Ascending aorta (tissue), 2 donors: Measurements from ENCODE around the gene ELAC1. TPM values are rescaled to one million over a fixed set of nuclear protein-coding genes. Genes with fewer than 3 reads are reported as not detected.
"Not testable (repeated sequence)": the region's sequence is repeated elsewhere in the genome, so short reads cannot be mapped to it uniquely, and the experiment has no call there.

ENCODE experiments used
- DNase-seq, 2 donors: peaks; one replicate each; pipeline ENCODE4 v3.0.0-alpha.2; 2019; ENCODE audit warnings: low spot score in 2 of 2
- H3K27ac ChIP-seq, 2 donors: fragments of 200-600 bp; sonication (generic); one replicate each; pipeline ENCODE4 v1.5.1; 2016 to 2017; ENCODE audit warnings: mild to moderate bottlenecking in 1 of 2
- H3K27me3 ChIP-seq: fragments of 200-600 bp; sonication (generic); one replicate; pipeline ENCODE4 v1.5.1; 2017
- H3K36me3 ChIP-seq, 2 donors: fragments of 200-600 bp; sonication (generic); one replicate each; pipeline ENCODE4 v1.5.1; 2016
- H3K4me1 ChIP-seq, 2 donors: fragments of 200-600 bp; sonication (generic); one replicate each; pipeline ENCODE4 v1.5.1; 2016 to 2017; ENCODE audit warnings: mild to moderate bottlenecking in 1 of 2
- H3K4me3 ChIP-seq, 2 donors: fragments of 200-600 bp; sonication (generic); one replicate each; pipeline ENCODE4 v1.5.1; 2016 to 2017; ENCODE audit warnings: mild to moderate bottlenecking in 1 of 2
- H3K9me3 ChIP-seq, 2 donors: fragments of 200-600 bp; sonication (generic); one replicate each; pipeline ENCODE4 v1.5.1; 2016
- CTCF ChIP-seq, 3 experiments: fragments of 200-600 bp in 2 of 3; fragments of 450-650 bp in 1 of 3; sonication (generic) in 2 of 3; IDR thresholded peaks; one replicate each; pipeline ENCODE4 v1.5.1; 2016 to 2019; ENCODE audit warnings: antibody characterized with exemption in 3 of 3, mild to moderate bottlenecking in 1 of 3, moderate library complexity in 1 of 3
- intact Hi-C: fragments of 100-400 bp; cut with DNase I; formaldehyde crosslinking; loops from one replicate; pipeline ENCODE4 v1.15.1; 2023
- total RNA-seq: library from RNA; depleted of rRNA; stranded (reverse); fragments of >200 nt; gene quantifications from one replicate; pipeline ENCODE4 v1.1.0, GENCODE V29; 2016

ELAC1 gene
- total RNA-seq, 1 donor from 2014 or later, result not detected

- no peak overlapping the region for H3K4me3 ChIP-seq
- H3K9me3 ChIP-seq, result no peaks in the 10 kb centered on the region
- H3K27me3 ChIP-seq, result no peaks in the 10 kb centered on the region
- no peak for TF ChIP-seq CTCF (IDR thresholded peaks at IDR 0.05)
- H3K36me3 ChIP-seq, result no peaks in the 10 kb centered on the region
- no peak overlapping the region for H3K27ac ChIP-seq
- no peak for DNase-seq
- no peaks in the 10 kb centered on the region for H3K4me1 ChIP-seq
- intact Hi-C loops, result no loop called here
Measured at GRCh38 chr18:50955253-50955652, 12.6 kb upstream of the ELAC1 start.

- Histone ChIP-seq H3K27ac (no peak overlapping the region), H3K4me3 (no peak overlapping the region), H3K9me3 (peaks cover 0 to 3% of the 10 kb centered on the region in 2 donors), H3K36me3 (no peaks in the 10 kb centered on the region), H3K4me1 (no peaks in the 10 kb centered on the region), H3K27me3 (no peaks in the 10 kb centered on the region)
- no peak for TF ChIP-seq CTCF (IDR thresholded peaks at IDR 0.05)
- DNase-seq, result no peak
- intact Hi-C loops, result no loop called here
Measured at GRCh38 chr18:50956116-50956515, 11.7 kb upstream of the ELAC1 start.

- intact Hi-C loops, result no loop called here
- Histone ChIP-seq H3K36me3 (no peaks in the 10 kb centered on the region), H3K9me3 (peaks cover 8 to 22% of the 10 kb centered on the region in 2 donors), H3K4me3 (no peak overlapping the region), H3K4me1 (no peaks in the 10 kb centered on the region), H3K27me3 (no peaks in the 10 kb centered on the region), H3K27ac (no peak overlapping the region)
- DNase-seq, result no peak
- no peak for TF ChIP-seq CTCF (IDR thresholded peaks at IDR 0.05)
Measured at GRCh38 chr18:50961974-50962373, 5.9 kb upstream of the ELAC1 start.

GRCh38 chr18:50969448-50969847, 1.6 kb downstream of the ELAC1 start:
- H3K36me3 ChIP-seq, result peaks cover 2% of the 10 kb centered on the region in 2 donors
- peak overlapping the region in 1 of 2 donors; percentile 96 for H3K27ac ChIP-seq
- no peaks in the 10 kb centered on the region for H3K9me3 ChIP-seq
- H3K27me3 ChIP-seq, result no peaks in the 10 kb centered on the region
- no peak for DNase-seq
- no peak for TF ChIP-seq CTCF (IDR thresholded peaks at IDR 0.05)
- intact Hi-C loops, result loop anchor here (5.0 kb wide), 1 partner anchor 682 kb away; the partner anchor contains the start of gene CXXC1
- peaks cover 0 to 7% of the 10 kb centered on the region in 2 donors for H3K4me1 ChIP-seq
- peak overlapping the region in 1 of 2 donors; percentile 87 for H3K4me3 ChIP-seq

- Histone ChIP-seq H3K4me1 (peaks cover 0 to 7% of the 10 kb centered on the region in 2 donors), H3K27me3 (no peaks in the 10 kb centered on the region), H3K4me3 (no peak overlapping the region), H3K27ac (no peak overlapping the region), H3K36me3 (peaks cover 7 to 8% of the 10 kb centered on the region in 2 donors), H3K9me3 (no peaks in the 10 kb centered on the region)
- no peak for DNase-seq
- intact Hi-C loops, result no loop called here
- no peak for TF ChIP-seq CTCF (IDR thresholded peaks at IDR 0.05)
Measured at GRCh38 chr18:50970006-50970405, 2.2 kb downstream of the ELAC1 start.

GRCh38 chr18:50972404-50972803, 4.6 kb downstream of the ELAC1 start:
- DNase-seq, H3K27ac ChIP-seq, H3K4me1 ChIP-seq, H3K9me3 ChIP-seq, H3K4me3 ChIP-seq, intact Hi-C loops, H3K27me3 ChIP-seq: not testable (repeated sequence)
- H3K36me3 ChIP-seq, result peaks cover 19 to 30% of the 10 kb centered on the region in 2 donors
